ENCODE data around the gene TBC1D14.

DNA sequence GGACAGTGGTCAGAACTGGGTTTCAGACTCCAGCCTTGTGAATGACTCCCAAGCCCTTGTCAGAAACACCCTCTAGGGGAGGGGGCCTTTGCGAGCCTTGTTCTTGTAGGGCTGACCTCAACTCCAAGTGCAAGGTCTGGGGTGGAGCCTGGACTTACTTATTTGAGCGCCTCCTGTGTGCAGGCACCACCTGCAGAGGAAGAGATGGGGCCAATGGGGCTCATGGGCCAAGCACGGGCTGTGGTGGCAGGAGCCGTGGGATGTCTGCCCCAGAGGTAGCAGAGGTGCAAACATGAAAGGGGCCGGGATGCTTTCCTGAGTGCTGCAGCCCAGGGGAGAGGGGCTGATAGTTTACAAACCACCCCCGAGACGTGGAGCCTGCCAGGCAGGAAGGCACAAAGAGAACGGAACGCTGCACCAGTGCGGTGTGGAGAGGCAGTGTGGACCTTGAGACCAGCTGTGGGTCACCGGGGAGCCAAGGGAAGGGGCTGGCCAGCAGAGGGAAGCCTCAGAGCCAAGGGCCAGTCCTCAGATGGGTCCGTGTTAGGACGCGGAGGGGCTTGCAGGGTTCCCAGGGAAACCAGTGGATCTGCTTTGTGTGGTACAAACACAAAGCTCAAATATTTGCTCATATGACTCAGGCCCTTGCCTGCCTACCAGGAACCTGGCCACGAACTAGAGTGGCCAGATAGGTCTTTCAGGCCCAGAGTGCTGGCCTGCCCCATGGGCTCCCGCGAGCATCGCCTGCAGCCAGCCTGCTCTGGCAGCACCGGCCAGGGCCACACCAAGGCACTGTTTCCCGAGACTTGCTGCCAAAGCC is 124.8 kb downstream of the TBC1D14 start:
- TF ChIP-seq, protein P1, sequence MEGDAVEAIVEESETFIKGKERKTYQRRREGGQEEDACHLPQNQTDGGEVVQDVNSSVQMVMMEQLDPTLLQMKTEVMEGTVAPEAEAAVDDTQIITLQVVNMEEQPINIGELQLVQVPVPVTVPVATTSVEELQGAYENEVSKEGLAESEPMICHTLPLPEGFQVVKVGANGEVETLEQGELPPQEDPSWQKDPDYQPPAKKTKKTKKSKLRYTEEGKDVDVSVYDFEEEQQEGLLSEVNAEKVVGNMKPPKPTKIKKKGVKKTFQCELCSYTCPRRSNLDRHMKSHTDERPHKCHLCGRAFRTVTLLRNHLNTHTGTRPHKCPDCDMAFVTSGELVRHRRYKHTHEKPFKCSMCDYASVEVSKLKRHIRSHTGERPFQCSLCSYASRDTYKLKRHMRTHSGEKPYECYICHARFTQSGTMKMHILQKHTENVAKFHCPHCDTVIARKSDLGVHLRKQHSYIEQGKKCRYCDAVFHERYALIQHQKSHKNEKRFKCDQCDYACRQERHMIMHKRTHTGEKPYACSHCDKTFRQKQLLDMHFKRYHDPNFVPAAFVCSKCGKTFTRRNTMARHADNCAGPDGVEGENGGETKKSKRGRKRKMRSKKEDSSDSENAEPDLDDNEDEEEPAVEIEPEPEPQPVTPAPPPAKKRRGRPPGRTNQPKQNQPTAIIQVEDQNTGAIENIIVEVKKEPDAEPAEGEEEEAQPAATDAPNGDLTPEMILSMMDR (conservative IDR thresholded peaks at IDR 0.05) = no peak; the same call in 1 of the 2 replicates
- peak; percentile 49; the same call in 1 of the 2 replicates for TF ChIP-seq ZFX (IDR thresholded peaks at IDR 0.05)
